HCT116 (cell line): ENCODE results near the gene ECE1. TPM values are rescaled to one million over a fixed set of nuclear protein-coding genes. Genes with fewer than 3 reads are reported as not detected.

Source experiments
- ATAC-seq: fragments of 200-7000 bp; cut with Tn5 transposase; 2 replicates; pipeline ENCODE4 v1.9.1; 2020; ENCODE audit warnings: mild to moderate bottlenecking, moderate library complexity
- BruUV-seq: library from RNA; stranded (reverse); fragments of 400-500 nt; replicated peaks from 2 replicates; lab custom pipeline; 2021; lab: Mats Ljungman, UMichigan
- CTCF ChIA-PET: fragments of 300-600 bp; sonication (Branson Sonifier 250); formaldehyde crosslinking; loops from one replicate; lab custom pipeline; 2021; ENCODE audit warnings: antibody characterized with exemption; lab: Charles Lee
- POLR2A ChIA-PET: fragments of 300-600, 350-600 bp; sonication (Branson Sonifier 250); formaldehyde crosslinking; loops from one replicate; lab custom pipeline; 2021; ENCODE audit warnings: antibody characterized with exemption; lab: Charles Lee
- RAD21 ChIA-PET, 2 experiments: fragments of 300-600 bp; sonication (Branson Sonifier 250); formaldehyde crosslinking; loops; one replicate each; lab custom pipeline; 2023; ENCODE audit warnings: low total read pairs in 2 of 2; ENCODE audit not compliant: uncharacterized antibody in 2 of 2, unreplicated experiment in 2 of 2, low non-redundant PET in 1 of 2; lab: Charles Lee
- DNase-seq: peaks from one replicate; pipeline ENCODE4 v3.0.0-alpha.2; 2010; ENCODE audit warnings: low read depth, low spot score
- H2AFZ ChIP-seq: fragments of 200-600 bp; shearing (Covaris generic), sonication (generic); 2 replicates; pipeline ENCODE4 v1.6.1; 2017; ENCODE audit warnings: low read depth, mixed run types, mixed read lengths, antibody characterized with exemption, low read length; ENCODE audit not compliant: poor library complexity, severe bottlenecking
- H3K27ac ChIP-seq: 2 replicates; pipeline ENCODE4 v1.5.1; 2012; ENCODE audit warnings: low read depth, low read length
- H3K27me3 ChIP-seq: fragments of 200-600 bp; sonication (generic); 2 replicates; pipeline ENCODE4 v1.6.1; 2016; ENCODE audit warnings: mixed run types, low read length, mixed read lengths; ENCODE audit not compliant: insufficient read depth
- H3K36me3 ChIP-seq, 2 experiments: fragments of 200-500 bp in 1 of 2; fragments of 200-600 bp in 1 of 2; sonication (Bioruptor generic) in 1 of 2; sonication (generic) in 1 of 2; 2 replicates each; pipeline versions ENCODE4 v1.5.1 to v1.6.1; 2014 to 2016; ENCODE audit warnings: low read length in 2 of 2, inconsistent platforms in 1 of 2, mixed read lengths in 1 of 2, mixed run types in 1 of 2; ENCODE audit not compliant: insufficient read depth in 2 of 2, control insufficient read depth in 1 of 2
- H3K4me1 ChIP-seq, 2 experiments: fragments of 200-600 bp in 1 of 2; sonication (generic) in 1 of 2; 2 replicates each; pipeline versions ENCODE4 v1.5.1 to v1.6.1; 2012 to 2017; ENCODE audit warnings: low read length in 2 of 2, inconsistent platforms in 1 of 2, mild to moderate bottlenecking in 1 of 2, mixed read lengths in 1 of 2, mixed run types in 1 of 2, moderate library complexity in 1 of 2; ENCODE audit not compliant: insufficient read depth in 2 of 2, control insufficient read depth in 1 of 2
- H3K4me2 ChIP-seq: fragments of 200-600 bp; sonication (generic); 2 replicates; pipeline ENCODE4 v1.6.1; 2017; ENCODE audit warnings: mixed run types, low read length, mixed read lengths
- H3K4me3 ChIP-seq, 2 experiments: fragments of 200-600 bp in 1 of 2; sonication (generic) in 1 of 2; replicated peaks in 1 of 2; 2 replicates each; pipeline ENCODE4 v1.5.1; 2011 to 2016; ENCODE audit warnings: low read length in 2 of 2, control low read depth in 1 of 2, low read depth in 1 of 2, mild to moderate bottlenecking in 1 of 2, mixed read lengths in 1 of 2, mixed run types in 1 of 2
- H3K79me2 ChIP-seq: fragments of 200-600 bp; sonication (generic); 2 replicates; pipeline ENCODE4 v1.6.1; 2017; ENCODE audit warnings: mild to moderate bottlenecking, mixed run types, low read length, moderate library complexity, mixed read lengths; ENCODE audit not compliant: insufficient read depth
- H3K9ac ChIP-seq: fragments of 200-600 bp; sonication (generic); 2 replicates; pipeline ENCODE4 v1.6.1; 2016; ENCODE audit warnings: low read length, mixed read lengths
- H3K9me2 ChIP-seq: fragments of 200-600 bp; sonication (generic), shearing (Covaris generic); 2 replicates; pipeline ENCODE4 v1.6.1; 2017; ENCODE audit warnings: mixed run types, mild to moderate bottlenecking, moderate library complexity; ENCODE audit not compliant: insufficient read depth
- H3K9me3 ChIP-seq, 2 experiments: fragments of 200-500 bp in 1 of 2; fragments of 200-600 bp in 1 of 2; sonication (Bioruptor generic) in 1 of 2; sonication (generic) in 1 of 2; 2 replicates each; pipeline ENCODE4 v1.6.1; 2014 to 2017; ENCODE audit warnings: low read length in 2 of 2, mixed read lengths in 2 of 2, inconsistent platforms in 1 of 2, low read depth in 1 of 2, mild to moderate bottlenecking in 1 of 2, mixed run types in 1 of 2, moderate library complexity in 1 of 2; ENCODE audit not compliant: control insufficient read depth in 1 of 2, insufficient read depth in 1 of 2
- H4K20me1 ChIP-seq: fragments of 200-600 bp; sonication (generic), shearing (Covaris generic); 2 replicates; pipeline ENCODE4 v1.6.1; 2017; ENCODE audit warnings: mixed run types, mild to moderate bottlenecking, moderate library complexity; ENCODE audit not compliant: insufficient read depth
- EGR1 ChIP-seq: IDR thresholded peaks from 2 replicates; pipeline ENCODE4 v1.6.1; 2012; ENCODE audit warnings: low read depth
- EZH2 ChIP-seq: fragments of 200-600 bp; sonication (generic); IDR thresholded peaks from 2 replicates; pipeline ENCODE4 v1.6.1; 2017; ENCODE audit warnings: antibody characterized with exemption, mixed run types
- EZH2phosphoT487 ChIP-seq: fragments of 200-600 bp; IDR thresholded peaks from 2 replicates; pipeline ENCODE4 v1.6.1; 2018; ENCODE audit warnings: antibody characterized with exemption, borderline replicate concordance
- JUND ChIP-seq: IDR thresholded peaks from 2 replicates; pipeline ENCODE4 v1.6.1; 2012
- POLR2A ChIP-seq: IDR thresholded peaks from 2 replicates; pipeline ENCODE4 v1.7.0; 2011; ENCODE audit warnings: borderline replicate concordance; ENCODE audit not compliant: insufficient read depth, insufficient read length; ENCODE audit errors: extremely low read depth
- TCF7L2 ChIP-seq: IDR thresholded peaks from 2 replicates; pipeline ENCODE4 v1.7.0; 2011; ENCODE audit warnings: borderline replicate concordance, inconsistent platforms; ENCODE audit not compliant: insufficient read depth, insufficient read length; ENCODE audit errors: extremely low read depth
- YY1 ChIP-seq: IDR thresholded peaks from 2 replicates; pipeline ENCODE4 v1.6.1; 2011; ENCODE audit warnings: low read length, low read depth, moderate library complexity, mild to moderate bottlenecking; ENCODE audit not compliant: insufficient replicate concordance; ENCODE audit errors: extremely low read depth
- ZBTB33 ChIP-seq: IDR thresholded peaks from 2 replicates; pipeline ENCODE4 v1.6.1; 2011; ENCODE audit warnings: mild to moderate bottlenecking, low read length, moderate library complexity; ENCODE audit not compliant: insufficient replicate concordance; ENCODE audit errors: extremely low read depth
- intact Hi-C: fragments of 100-400 bp; cut with micrococcal nuclease; formaldehyde crosslinking; loops from 2 replicates; pipeline ENCODE4 v1.10.0; 2022
- total RNA-seq: library from RNA; stranded (reverse); gene quantifications from one replicate; pipeline ENCODE4 v1.2.1, GENCODE V29; 2021; ENCODE audit not compliant: unreplicated experiment
- TF ChIP-seq, protein P1 (sequence below), 3 experiments: fragments of 200-600 bp in 1 of 3; sonication (generic) in 1 of 3; IDR thresholded peaks in 2 of 3; conservative IDR thresholded peaks in 1 of 3; 2 replicates each; pipeline ENCODE4 v1.5.1; 2012 to 2017; ENCODE audit warnings: low read depth in 2 of 3, low read length in 2 of 3, antibody characterized with exemption in 1 of 3, borderline replicate concordance in 1 of 3, control low read depth in 1 of 3, mild to moderate bottlenecking in 1 of 3, mixed read lengths in 1 of 3, mixed run types in 1 of 3, moderate library complexity in 1 of 3; ENCODE audit not compliant: insufficient read depth in 1 of 3

ECE1 gene
- total RNA-seq, 1 experiment from 2014 or later = 66.8 TPM

GRCh38 chr1:21308330-21308729, 18.1 kb upstream of the ECE1 start (continued):
- TF ChIP-seq JUND (no peak), ZBTB33 (no peak), TCF7L2 (no peak), EGR1 (no peak), YY1 (no peak), EZH2 (no peak)

GRCh38 chr1:21307663-21308305, 17.5 kb upstream of the ECE1 start:
- no peak for TF ChIP-seq EZH2phosphoT487
- TF ChIP-seq EZH2 = no peak
- no peak for TF ChIP-seq YY1
- TF ChIP-seq, protein P1, sequence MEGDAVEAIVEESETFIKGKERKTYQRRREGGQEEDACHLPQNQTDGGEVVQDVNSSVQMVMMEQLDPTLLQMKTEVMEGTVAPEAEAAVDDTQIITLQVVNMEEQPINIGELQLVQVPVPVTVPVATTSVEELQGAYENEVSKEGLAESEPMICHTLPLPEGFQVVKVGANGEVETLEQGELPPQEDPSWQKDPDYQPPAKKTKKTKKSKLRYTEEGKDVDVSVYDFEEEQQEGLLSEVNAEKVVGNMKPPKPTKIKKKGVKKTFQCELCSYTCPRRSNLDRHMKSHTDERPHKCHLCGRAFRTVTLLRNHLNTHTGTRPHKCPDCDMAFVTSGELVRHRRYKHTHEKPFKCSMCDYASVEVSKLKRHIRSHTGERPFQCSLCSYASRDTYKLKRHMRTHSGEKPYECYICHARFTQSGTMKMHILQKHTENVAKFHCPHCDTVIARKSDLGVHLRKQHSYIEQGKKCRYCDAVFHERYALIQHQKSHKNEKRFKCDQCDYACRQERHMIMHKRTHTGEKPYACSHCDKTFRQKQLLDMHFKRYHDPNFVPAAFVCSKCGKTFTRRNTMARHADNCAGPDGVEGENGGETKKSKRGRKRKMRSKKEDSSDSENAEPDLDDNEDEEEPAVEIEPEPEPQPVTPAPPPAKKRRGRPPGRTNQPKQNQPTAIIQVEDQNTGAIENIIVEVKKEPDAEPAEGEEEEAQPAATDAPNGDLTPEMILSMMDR (IDR thresholded peaks at IDR 0.05 in 2 of 3, conservative IDR thresholded peaks at IDR 0.05 in 1 of 3; ENCODE audit: borderline replicate concordance in 1 of 3, insufficient read depth in 1 of 3, low read depth in 2 of 3, low read length in 2 of 3) = no peak
- no peak for TF ChIP-seq POLR2A
- TF ChIP-seq, all 23 proteins: peak for 0
- ATAC-seq (peak; percentile 87), DNase-seq (no peak)
- no peak overlapping the region for H2AFZ ChIP-seq
- POLR2A ChIA-PET = no interaction called here
- H3K36me3 ChIP-seq = no peaks in the 10 kb centered on the region
- RAD21 ChIA-PET = no interaction called here
- H3K79me2 ChIP-seq = peaks cover 24% of the 10 kb centered on the region; the same call in 1 of the 2 replicates
- H3K4me3 ChIP-seq = no peak overlapping the region
- no peaks in the 10 kb centered on the region for H3K9me2 ChIP-seq
- no peaks in the 10 kb centered on the region for H4K20me1 ChIP-seq
- CTCF ChIA-PET = interaction anchor here (1.0 kb wide), 1 partner anchor 52 kb away, joined by 3 read pairs; no protein-coding TSS in a partner anchor
- no TSS peak for BruUV-seq
- H3K27me3 ChIP-seq = no peaks in the 10 kb centered on the region
- intact Hi-C loops = no loop called here
- no peaks in the 10 kb centered on the region for H3K9me3 ChIP-seq
- no peak overlapping the region for H3K4me2 ChIP-seq
- no peak overlapping the region for H3K27ac ChIP-seq
- no peak overlapping the region for H3K9ac ChIP-seq
- peaks cover 27 to 50% of the 10 kb centered on the region in 2 experiments; a peak in 3 of 4 replicates for H3K4me1 ChIP-seq
